Measurements from ENCODE around the gene S100A1. TPM values are rescaled to one million over a fixed set of nuclear protein-coding genes. Genes with fewer than 3 reads are reported as not detected.
A peak's percentile ranks its signal among the peaks of the same experiment; 100 is the strongest.

Gene S100A1
- total RNA-seq, 1 experiment from 2014 or later, result 18.1 TPM

- TF ChIP-seq CTCF (IDR thresholded peaks at IDR 0.05; ENCODE audit: insufficient read depth in 1 of 2, low read depth in 1 of 2, low read length in 1 of 2, severe bottlenecking in 1 of 2, unreplicated experiment in 1 of 2), result no peak
- Mint-ChIP-seq H3K4me1 (ENCODE audit: low read depth, unreplicated experiment) (peaks cover 26% of the 10 kb centered on the region), H3K27me3 (ENCODE audit: insufficient read depth, unreplicated experiment) (no peaks in the 10 kb centered on the region), H3K4me3 (ENCODE audit: unreplicated experiment) (no peak overlapping the region), H3K27ac (ENCODE audit: unreplicated experiment) (peak overlapping the region; percentile 42), H3K36me3 (ENCODE audit: insufficient read depth, unreplicated experiment) (peaks cover 58% of the 10 kb centered on the region), H3K9me3 (ENCODE audit: unreplicated experiment) (no peaks in the 10 kb centered on the region)
- intact Hi-C loops (cut with micrococcal nuclease; ENCODE audit: unreplicated experiment), result no loop called here
- ChIA-PET POLR2A (interaction anchor here (0.9 kb wide), 1 partner anchor 28 kb away, joined by 4 read pairs; the partner anchor contains the start of gene CHTOP), CTCF (interaction anchor here (0.6 kb wide), 1 partner anchor 27 kb away, joined by 3 read pairs; no protein-coding TSS in a partner anchor)
- no peak for DNase-seq
- no TSS peak for BruUV-seq (replicated peaks)
- Histone ChIP-seq H3K4me3 (ENCODE audit: low read depth, low read length) (no peak overlapping the region), H3K9me3 (no peaks in the 10 kb centered on the region), H3K27me3 (replicated peaks; ENCODE audit: control insufficient read depth, insufficient read depth, low read length) (no peaks in the 10 kb centered on the region), H3K4me1 (peaks cover 49% of the 10 kb centered on the region), H3K36me3 (ENCODE audit: control insufficient read depth, insufficient read depth, low read length) (peaks cover 8% of the 10 kb centered on the region)
Measured at GRCh38 chr1:153606194-153606593, 22.0 kb upstream of the S100A1 start.

- no peaks in the 10 kb centered on the region for H3K27me3 Mint-ChIP-seq (ENCODE audit: insufficient read depth, unreplicated experiment)
- POLR2A ChIA-PET, result interaction anchor here (1.0 to 1.5 kb wide), 2 partner anchors 10 to 20 kb away, joined by 3 to 9 read pairs; partner anchors contain the start of gene S100A13
- H3K4me1 ChIP-seq, result peaks cover 49% of the 10 kb centered on the region
- TF ChIP-seq CTCF (IDR thresholded peaks at IDR 0.05; ENCODE audit: insufficient read depth in 1 of 2, low read depth in 1 of 2, low read length in 1 of 2, severe bottlenecking in 1 of 2, unreplicated experiment in 1 of 2), result no peak
- H3K36me3 Mint-ChIP-seq (ENCODE audit: insufficient read depth, unreplicated experiment), result peaks cover 62% of the 10 kb centered on the region
- H3K27me3 ChIP-seq (replicated peaks; ENCODE audit: control insufficient read depth, insufficient read depth, low read length), result no peaks in the 10 kb centered on the region
- CTCF ChIA-PET, result interaction anchor here (0.6 to 1.5 kb wide), 6 partner anchors 9 to 41 kb away, joined by 3 to 7 read pairs (median 4); partner anchors contain the start of genes S100A13 and S100A14
- peaks cover 8% of the 10 kb centered on the region for H3K36me3 ChIP-seq (ENCODE audit: control insufficient read depth, insufficient read depth, low read length)
- no peak overlapping the region for H3K27ac Mint-ChIP-seq (ENCODE audit: unreplicated experiment)
- no peak for DNase-seq
- peaks cover 35% of the 10 kb centered on the region for H3K4me1 Mint-ChIP-seq (ENCODE audit: low read depth, unreplicated experiment)
- no peak overlapping the region for H3K4me3 ChIP-seq (ENCODE audit: low read depth, low read length)
- H3K9me3 Mint-ChIP-seq (ENCODE audit: unreplicated experiment), result no peaks in the 10 kb centered on the region
- no peaks in the 10 kb centered on the region for H3K9me3 ChIP-seq
- no peak overlapping the region for H3K4me3 Mint-ChIP-seq (ENCODE audit: unreplicated experiment)
- no TSS peak for BruUV-seq (replicated peaks)
- intact Hi-C loops (cut with micrococcal nuclease; ENCODE audit: unreplicated experiment), result no loop called here
Measured at GRCh38 chr1:153607381-153607780, 20.9 kb upstream of the S100A1 start.

DNA sequence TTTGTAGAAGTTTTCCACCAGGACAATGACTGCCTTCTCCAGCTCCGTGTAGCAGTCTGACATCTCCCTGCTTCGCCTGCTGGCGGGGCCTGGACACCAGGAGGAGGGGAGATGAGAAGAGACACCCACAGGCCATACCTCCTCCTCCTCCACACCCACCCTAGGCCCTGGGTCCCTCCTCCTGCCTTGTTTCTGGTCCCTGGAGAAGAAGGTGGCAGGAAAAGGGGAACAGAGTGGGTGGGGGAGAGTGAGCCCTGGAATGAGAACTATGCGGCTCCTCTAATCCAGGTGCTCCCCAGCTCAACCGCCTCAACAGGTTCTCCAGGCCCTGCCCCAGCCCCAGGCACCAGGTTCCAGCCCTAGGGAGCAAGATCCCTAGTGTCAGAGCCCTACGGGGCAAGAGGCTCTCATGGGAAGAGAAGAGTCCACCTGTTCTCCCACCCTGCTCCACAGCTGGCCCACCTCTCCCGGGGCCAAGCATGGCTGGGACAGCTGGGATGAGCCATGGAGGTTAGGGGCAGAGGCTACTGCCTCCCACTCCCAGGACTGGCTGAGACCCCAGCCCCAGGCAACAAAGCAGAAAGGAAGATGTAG lies 20.0 kb upstream of the S100A1 start:
- no TSS peak for BruUV-seq (replicated peaks)
- Histone ChIP-seq H3K27me3 (replicated peaks; ENCODE audit: control insufficient read depth, insufficient read depth, low read length) (no peaks in the 10 kb centered on the region), H3K9me3 (no peaks in the 10 kb centered on the region), H3K4me3 (ENCODE audit: low read depth, low read length) (peak overlapping the region; percentile 33), H3K4me1 (peaks cover 49% of the 10 kb centered on the region), H3K36me3 (ENCODE audit: control insufficient read depth, insufficient read depth, low read length) (peaks cover 8% of the 10 kb centered on the region)
- Mint-ChIP-seq H3K4me3 (ENCODE audit: unreplicated experiment) (peak overlapping the region; percentile 74), H3K36me3 (ENCODE audit: insufficient read depth, unreplicated experiment) (peaks cover 68% of the 10 kb centered on the region), H3K27me3 (ENCODE audit: insufficient read depth, unreplicated experiment) (no peaks in the 10 kb centered on the region), H3K4me1 (ENCODE audit: low read depth, unreplicated experiment) (peaks cover 35% of the 10 kb centered on the region), H3K27ac (ENCODE audit: unreplicated experiment) (peak overlapping the region; percentile 56), H3K9me3 (ENCODE audit: unreplicated experiment) (no peaks in the 10 kb centered on the region)
- TF ChIP-seq CTCF (IDR thresholded peaks at IDR 0.05; ENCODE audit: insufficient read depth in 1 of 2, low read depth in 1 of 2, low read length in 1 of 2, severe bottlenecking in 1 of 2, unreplicated experiment in 1 of 2), result peak in 1 of 2 experiments; percentile 13
- DNase-seq, result peak; percentile 80 to 86
- CTCF ChIA-PET, result interaction anchor here (0.6 to 1.5 kb wide), 6 partner anchors 8 to 42 kb away, joined by 3 to 7 read pairs (median 4); partner anchors contain the start of genes S100A13 and S100A14
- POLR2A ChIA-PET, result interaction anchor here (1.0 to 1.5 kb wide), 2 partner anchors 9 to 19 kb away, joined by 3 to 9 read pairs; partner anchors contain the start of gene S100A13
- intact Hi-C loops (cut with micrococcal nuclease; ENCODE audit: unreplicated experiment), result no loop called here
